Measurements from ENCODE around the gene FBXW4.

GRCh38 chr10:101721806-101722205, 26.8 kb upstream of the FBXW4 start:
- TF ChIP-seq POLR2A (IDR thresholded peaks at IDR 0.05; ENCODE audit: low read depth, low read length) (no peak), TAF1 (IDR thresholded peaks at IDR 0.05; ENCODE audit: low read depth, low read length) (no peak), PAX5 (IDR thresholded peaks at IDR 0.05; ENCODE audit: insufficient read depth, low read length, severe bottlenecking) (no peak), POLR2AphosphoS5 (IDR thresholded peaks at IDR 0.05; ENCODE audit: low read depth, low read length) (no peak), SPI1 (IDR thresholded peaks at IDR 0.05; ENCODE audit: low read depth, low read length) (no peak), POU2F2 (IDR thresholded peaks at IDR 0.05; ENCODE audit: low read depth, low read length) (no peak)

All from GM12891 (cell line).